ENCODE data around the gene XXYLT1.
"Not testable (repeated sequence)": the region's sequence is repeated elsewhere in the genome, so short reads cannot be mapped to it uniquely, and the experiment has no call there.

DNA sequence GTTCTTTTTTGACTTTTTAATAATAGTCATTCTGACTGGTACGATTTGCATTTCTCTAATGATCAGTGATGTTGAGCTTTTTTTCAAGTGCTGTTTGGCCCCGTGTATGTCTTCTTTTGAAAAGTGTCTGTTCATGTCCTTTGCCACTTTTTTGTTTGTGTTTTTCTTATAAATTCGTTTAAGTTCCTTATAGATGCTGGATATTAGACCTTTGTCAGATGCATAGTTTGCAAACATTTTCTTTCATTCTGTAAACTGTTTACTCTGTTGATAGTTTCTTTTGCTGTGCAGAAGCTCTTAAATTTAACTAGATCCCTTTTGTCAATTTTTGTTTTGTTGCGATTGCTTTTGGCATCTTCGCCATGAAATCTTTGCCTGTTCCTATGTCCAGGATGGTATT is 220.7 kb downstream of the XXYLT1 start:
- not testable (repeated sequence) for TF ChIP-seq POLR2AphosphoS5 (IDR thresholded peaks at IDR 0.05; ENCODE audit: low read depth, low read length); POLR2A (IDR thresholded peaks at IDR 0.05; ENCODE audit: low read depth, low read length); TAF1 (IDR thresholded peaks at IDR 0.05; ENCODE audit: borderline replicate concordance, low read depth, low read length)
